Mucosa of stomach (tissue), 1 donor: Measurements from ENCODE around the gene SMIM44.
A peak's percentile ranks its signal among the peaks of the same experiment; 100 is the strongest.
"Not testable (repeated sequence)": the region's sequence is repeated elsewhere in the genome, so short reads cannot be mapped to it uniquely, and the experiment has no call there.

Experiments
- H3K27me3 ChIP-seq: one replicate; pipeline ENCODE4 v1.7.0; 2013; ENCODE audit warnings: mild to moderate bottlenecking, low read length; ENCODE audit not compliant: control insufficient read depth, insufficient read depth
- H3K36me3 ChIP-seq: one replicate; pipeline ENCODE4 v1.7.0; 2013; ENCODE audit warnings: low read length; ENCODE audit not compliant: control insufficient read depth, insufficient read depth
- H3K4me1 ChIP-seq: one replicate; pipeline ENCODE4 v1.7.0; 2013; ENCODE audit warnings: mild to moderate bottlenecking, low read length; ENCODE audit not compliant: control insufficient read depth, insufficient read depth
- H3K4me3 ChIP-seq: one replicate; pipeline ENCODE4 v1.7.0; 2013; ENCODE audit warnings: low read length
- H3K9ac ChIP-seq: one replicate; pipeline ENCODE4 v1.7.0; 2013; ENCODE audit warnings: mild to moderate bottlenecking, low read length, moderate library complexity
- H3K9me3 ChIP-seq: one replicate; pipeline ENCODE4 v1.7.0; 2013; ENCODE audit warnings: mild to moderate bottlenecking, low read length, moderate library complexity; ENCODE audit not compliant: control insufficient read depth
- donor health status: Pancreatic carcinoma.

SMIM44 gene

DNA sequence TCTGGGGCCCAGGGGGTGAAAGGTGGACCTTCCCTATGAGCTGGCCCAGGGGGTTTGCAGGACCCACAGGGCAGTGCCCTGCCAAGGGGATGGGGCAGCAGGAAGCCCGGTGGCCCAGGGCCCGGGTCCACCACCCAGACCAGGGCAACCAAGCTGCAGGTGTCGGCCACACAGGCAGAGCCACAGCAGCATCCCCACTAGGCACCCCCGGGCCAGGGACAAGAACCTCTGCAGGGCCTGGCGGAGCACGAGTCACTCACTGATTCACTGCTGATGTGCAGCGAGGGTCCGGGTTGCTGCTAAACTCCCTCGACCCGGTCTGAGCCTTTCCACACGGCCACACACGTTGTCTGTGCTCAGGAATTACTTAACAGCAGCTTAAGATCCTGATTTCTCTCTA lies 31.7 kb upstream of the SMIM44 start:
- Histone ChIP-seq H3K36me3 (no peaks in the 10 kb centered on the region), H3K4me3 (no peak overlapping the region), H3K9ac (no peak overlapping the region), H3K4me1 (peaks cover 17% of the 10 kb centered on the region), H3K27me3 (no peaks in the 10 kb centered on the region), H3K9me3 (no peaks in the 10 kb centered on the region)

DNA sequence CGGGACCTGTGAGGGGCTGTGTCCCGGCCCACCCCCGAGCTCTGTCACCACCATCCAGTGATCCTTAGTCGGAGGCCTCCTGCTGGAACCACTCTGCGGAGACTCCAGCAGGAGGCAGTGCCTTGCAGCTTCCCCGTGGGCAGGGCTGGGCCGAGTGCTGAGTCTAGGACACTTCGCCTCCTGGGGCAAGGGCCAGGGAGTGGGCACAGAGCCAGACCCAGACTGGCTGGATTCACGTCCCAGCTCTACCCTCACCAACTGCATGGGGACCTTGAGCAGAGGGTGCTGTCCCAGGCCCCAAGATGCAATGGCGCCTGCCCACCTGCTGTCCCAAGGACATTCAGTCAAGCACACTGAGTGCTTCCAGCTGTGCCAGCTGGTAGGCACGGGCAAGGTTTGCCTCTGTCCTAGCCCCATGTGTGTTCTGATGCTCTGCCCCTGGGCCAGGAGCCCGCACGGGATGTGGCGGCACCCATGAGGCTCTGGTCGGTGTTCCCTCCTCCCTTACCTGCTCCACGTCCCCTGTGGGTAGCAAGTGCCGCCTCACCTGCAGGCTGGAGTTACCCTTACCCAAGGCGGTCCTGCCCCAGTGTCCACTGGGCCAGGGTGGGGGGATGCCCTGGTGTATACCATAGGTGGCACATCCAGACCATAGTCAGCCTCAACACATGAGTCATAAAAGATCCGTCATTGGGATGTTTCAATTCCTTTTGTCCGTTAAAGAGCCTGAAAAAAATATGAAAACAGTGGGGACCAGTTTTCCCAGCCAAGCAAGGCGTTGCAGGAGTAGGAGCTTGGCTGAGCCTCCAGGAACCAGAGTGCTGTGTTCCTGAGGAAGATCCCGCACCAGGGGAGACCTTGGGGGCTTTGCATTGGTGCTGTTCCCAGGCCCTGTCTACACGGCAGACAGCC lies 30.2 kb upstream of the SMIM44 start:
- Histone ChIP-seq H3K4me1 (peaks cover 17% of the 10 kb centered on the region), H3K36me3 (no peaks in the 10 kb centered on the region), H3K9me3 (no peaks in the 10 kb centered on the region), H3K4me3 (no peak overlapping the region), H3K27me3 (no peaks in the 10 kb centered on the region), H3K9ac (no peak overlapping the region)

DNA sequence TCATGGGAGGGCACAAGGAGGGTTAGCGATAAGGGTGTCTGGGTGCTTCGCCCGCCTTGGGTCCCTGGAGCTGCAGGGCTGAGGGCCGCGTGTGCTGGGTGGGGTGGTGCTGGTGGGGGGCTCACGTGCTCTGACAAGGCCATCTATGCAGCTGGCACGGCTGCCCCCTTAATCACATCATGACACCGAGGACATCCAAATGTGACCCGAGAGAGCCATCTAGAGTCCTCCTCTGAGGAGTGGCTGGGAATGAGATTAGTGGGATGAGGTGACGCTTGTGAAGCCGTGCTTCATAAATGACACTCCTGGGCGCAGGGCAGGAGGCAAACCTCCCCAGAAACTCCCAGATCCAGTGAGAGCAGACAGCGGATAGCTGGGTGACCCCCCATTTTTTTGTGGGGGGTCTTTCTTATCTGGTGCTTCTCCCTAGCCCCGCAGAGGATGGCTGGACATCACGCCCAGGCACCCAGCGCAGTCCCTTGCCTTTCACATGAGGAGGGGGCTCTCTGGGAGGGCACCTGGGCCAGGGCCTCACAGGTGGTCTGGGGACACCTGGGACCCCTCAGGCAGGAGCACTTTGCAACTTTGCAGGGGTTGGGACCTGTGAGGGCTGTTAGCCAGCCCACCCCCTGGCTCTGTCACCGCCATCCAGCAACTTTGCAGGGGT lies 29.5 kb upstream of the SMIM44 start:
- H3K9ac ChIP-seq: no peak overlapping the region
- H3K36me3 ChIP-seq: no peaks in the 10 kb centered on the region
- no peaks in the 10 kb centered on the region for H3K27me3 ChIP-seq
- no peak overlapping the region for H3K4me3 ChIP-seq
- H3K4me1 ChIP-seq: peaks cover 17% of the 10 kb centered on the region
- no peaks in the 10 kb centered on the region for H3K9me3 ChIP-seq

DNA sequence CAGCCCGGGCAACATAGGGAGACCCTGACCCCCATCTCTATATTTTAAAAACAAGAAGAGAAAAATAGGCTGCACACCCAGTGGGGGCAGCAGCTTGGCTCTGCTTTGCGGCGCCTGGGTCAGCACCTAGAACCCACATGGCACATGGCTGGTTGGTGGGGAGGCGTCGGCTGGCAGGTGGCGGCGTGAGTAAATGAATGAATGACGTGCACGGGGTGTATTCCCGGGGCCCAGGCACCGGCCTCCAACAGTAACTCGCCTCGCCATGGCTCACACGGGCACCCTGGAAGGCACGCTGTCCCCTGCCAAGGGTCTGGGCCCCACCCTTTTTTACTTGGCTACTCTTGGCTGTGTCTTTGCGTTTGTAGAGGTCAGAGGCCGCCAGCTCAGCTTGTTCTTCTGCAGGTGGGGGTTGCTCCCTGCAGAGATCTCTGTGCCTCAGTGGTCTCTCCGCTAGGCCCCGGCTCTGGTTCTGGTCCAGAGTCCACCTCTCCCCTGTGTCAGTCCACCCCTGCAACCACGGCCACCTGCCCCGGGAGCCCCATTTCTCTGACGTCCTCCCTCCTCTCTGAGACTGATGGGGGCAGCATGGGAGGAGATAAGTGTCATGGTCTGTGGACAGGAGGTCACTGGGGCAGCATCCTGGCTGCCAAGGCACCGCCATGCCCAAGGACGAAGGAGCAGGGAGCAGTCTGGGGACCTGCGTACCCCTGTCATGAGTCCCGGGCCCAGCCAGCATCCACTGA lies 28.4 kb upstream of the SMIM44 start:
- Histone ChIP-seq H3K4me1 (peaks cover 12% of the 10 kb centered on the region), H3K36me3 (no peaks in the 10 kb centered on the region), H3K4me3 (no peak overlapping the region), H3K9ac (no peak overlapping the region), H3K27me3 (no peaks in the 10 kb centered on the region), H3K9me3 (no peaks in the 10 kb centered on the region)

DNA sequence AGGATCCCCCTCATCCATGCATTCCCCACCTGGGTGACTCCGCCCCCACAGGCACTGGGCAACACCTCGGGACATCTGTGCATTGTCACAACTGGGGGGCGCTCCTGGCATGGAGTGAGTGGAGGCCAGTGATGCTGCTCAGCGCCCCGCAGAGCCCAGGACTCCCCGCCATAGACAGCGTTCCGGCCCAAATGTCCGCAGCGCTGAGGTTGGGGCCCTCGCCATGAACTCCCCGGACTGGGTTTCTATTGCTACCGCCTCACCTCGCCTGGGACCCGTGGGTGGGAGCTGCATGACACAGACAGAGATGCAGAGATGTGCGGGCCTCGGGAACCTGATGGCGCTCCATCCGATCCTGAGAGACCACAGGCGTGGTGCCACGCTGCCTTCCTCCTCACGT lies 27.5 kb upstream of the SMIM44 start:
- H3K9me3 ChIP-seq: no peaks in the 10 kb centered on the region
- H3K4me3 ChIP-seq: no peak overlapping the region
- no peaks in the 10 kb centered on the region for H3K36me3 ChIP-seq
- peaks cover 4% of the 10 kb centered on the region for H3K4me1 ChIP-seq
- no peaks in the 10 kb centered on the region for H3K27me3 ChIP-seq
- H3K9ac ChIP-seq: no peak overlapping the region

DNA sequence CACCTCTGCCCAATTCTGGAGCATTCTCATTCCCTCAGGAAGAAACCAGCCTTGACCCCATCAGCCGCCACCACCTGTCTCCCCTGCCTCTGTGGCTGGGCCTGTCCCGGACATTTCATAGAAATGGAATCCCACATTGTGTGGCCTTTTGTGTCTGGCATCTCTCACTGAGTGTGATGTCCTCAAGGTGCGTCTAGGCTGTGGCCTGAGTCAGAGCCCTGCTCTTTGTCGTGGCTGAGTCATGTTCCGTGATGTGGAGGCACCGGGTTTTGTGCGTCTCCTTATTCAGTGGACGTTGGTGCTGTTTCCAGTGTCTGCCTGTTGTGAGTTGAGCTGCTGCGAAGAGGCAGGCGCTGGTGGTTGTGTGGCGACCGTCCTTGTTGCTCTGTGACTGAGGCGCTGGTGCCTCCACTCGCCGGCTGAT lies 26.3 kb upstream of the SMIM44 start:
- no peaks in the 10 kb centered on the region for H3K36me3 ChIP-seq
- no peaks in the 10 kb centered on the region for H3K27me3 ChIP-seq
- no peak overlapping the region for H3K4me3 ChIP-seq
- H3K9me3 ChIP-seq: no peaks in the 10 kb centered on the region
- no peak overlapping the region for H3K9ac ChIP-seq
- H3K4me1 ChIP-seq: peaks cover 4% of the 10 kb centered on the region

DNA sequence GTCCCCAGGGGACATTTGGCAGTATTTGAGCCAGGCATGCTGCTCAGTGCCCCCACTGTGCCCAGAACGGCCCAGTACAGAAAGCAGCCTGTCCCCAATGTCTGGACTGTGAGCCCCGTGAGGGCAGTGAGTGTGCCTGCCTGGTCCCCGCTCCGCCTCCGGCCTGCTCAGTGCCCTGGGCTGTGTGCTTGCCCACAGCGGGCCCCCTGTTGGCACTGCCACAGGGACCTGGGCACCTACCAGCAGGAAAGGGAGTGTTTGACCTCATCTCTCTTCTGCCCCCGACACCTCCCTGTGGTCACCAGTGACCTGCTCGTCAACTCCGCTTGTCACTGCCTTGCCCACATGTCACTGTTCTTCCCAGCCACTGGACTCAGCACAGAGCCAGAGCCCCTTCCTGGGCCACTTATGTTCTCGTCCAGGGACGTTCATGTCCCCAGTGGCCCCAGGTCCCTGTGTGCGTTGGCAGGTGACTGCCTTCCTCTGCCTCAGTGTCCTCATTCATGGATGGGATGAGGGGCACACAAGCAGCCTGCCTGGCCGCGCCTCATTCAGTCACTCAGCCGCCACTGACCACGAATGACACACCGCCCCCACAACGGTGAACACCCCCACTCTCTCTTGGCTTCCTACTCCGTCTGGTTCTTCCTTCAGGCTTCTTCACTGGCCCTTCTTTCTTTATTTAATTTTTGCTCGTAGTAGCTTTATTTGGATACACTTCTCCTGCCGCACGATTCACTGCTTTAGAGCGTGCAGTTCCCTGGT lies 25.7 kb upstream of the SMIM44 start:
- H3K4me1 ChIP-seq: peaks cover 4% of the 10 kb centered on the region
- no peaks in the 10 kb centered on the region for H3K36me3 ChIP-seq
- no peak overlapping the region for H3K4me3 ChIP-seq
- H3K9me3 ChIP-seq: no peaks in the 10 kb centered on the region
- H3K9ac ChIP-seq: no peak overlapping the region
- H3K27me3 ChIP-seq: no peaks in the 10 kb centered on the region

DNA sequence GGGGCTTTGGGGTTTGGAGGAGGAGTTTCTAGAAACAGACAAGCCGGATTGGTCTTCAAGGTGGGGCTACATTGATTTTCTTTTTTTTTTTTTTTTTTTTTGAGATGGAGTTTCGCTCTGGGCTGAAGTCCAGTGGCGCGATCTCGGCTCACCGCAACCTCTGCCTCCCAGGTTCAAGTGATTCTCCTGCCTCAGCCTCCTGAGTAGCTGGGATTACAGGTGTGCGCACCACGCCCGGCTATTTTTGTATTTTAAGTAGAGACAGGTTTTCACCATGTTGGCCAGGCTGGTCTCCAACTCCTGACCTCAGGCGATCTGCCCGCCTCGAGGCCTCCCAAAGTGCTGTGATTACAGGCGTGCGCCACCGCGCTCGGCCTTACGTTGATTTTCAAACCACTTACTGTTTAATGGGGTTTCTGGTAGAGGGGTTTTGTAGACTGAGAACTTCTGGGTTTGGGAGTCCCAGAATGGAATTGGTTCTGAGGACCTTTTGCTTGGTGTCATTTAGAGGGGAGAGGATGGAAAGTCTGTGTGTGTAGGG lies 24.9 kb upstream of the SMIM44 start:
- not testable (repeated sequence) for H3K4me1 ChIP-seq, H3K9ac ChIP-seq, H3K9me3 ChIP-seq, H3K36me3 ChIP-seq, H3K4me3 ChIP-seq, H3K27me3 ChIP-seq

DNA sequence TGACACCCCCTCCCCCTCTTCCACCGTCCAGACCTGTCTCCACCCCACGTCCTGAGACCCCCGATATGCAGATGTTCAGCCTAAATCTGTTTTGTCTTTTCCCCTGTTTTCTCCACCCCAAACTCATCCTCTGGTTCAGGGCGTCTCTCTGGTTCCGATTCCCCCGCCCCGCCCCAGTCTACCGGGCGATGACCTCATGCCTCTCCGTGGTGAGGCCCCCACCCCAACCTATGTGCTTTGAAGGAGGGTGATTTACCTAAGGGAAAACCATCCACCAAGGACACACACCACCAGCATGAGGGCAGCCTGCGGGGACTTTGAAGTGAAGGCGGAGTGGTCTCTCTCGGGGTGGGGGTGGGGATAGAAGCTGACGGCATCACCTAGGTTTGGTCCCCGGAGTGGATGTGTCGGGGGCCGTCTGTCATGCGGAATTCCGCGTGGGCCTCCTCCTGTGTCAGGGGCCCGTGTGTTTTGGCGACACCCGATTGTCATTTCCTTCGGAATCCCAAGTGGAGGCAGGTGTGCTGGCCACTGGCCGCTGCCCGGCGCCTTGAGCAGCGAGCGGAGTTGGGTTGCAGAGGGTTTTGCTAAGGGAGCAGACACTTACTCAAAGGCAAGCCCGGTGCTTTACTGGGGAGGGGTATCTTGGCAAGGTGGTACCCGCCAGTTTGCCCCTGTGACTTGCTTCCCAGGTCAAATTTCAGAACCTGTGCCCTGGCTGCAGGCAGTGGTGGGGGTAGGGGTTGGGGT lies 24.3 kb upstream of the SMIM44 start:
- Histone ChIP-seq H3K4me3 (peak overlapping the region; percentile 63), H3K9ac (peak overlapping the region; percentile 94), H3K9me3 (no peaks in the 10 kb centered on the region), H3K4me1 (peaks cover 4% of the 10 kb centered on the region), H3K36me3 (no peaks in the 10 kb centered on the region), H3K27me3 (no peaks in the 10 kb centered on the region)

DNA sequence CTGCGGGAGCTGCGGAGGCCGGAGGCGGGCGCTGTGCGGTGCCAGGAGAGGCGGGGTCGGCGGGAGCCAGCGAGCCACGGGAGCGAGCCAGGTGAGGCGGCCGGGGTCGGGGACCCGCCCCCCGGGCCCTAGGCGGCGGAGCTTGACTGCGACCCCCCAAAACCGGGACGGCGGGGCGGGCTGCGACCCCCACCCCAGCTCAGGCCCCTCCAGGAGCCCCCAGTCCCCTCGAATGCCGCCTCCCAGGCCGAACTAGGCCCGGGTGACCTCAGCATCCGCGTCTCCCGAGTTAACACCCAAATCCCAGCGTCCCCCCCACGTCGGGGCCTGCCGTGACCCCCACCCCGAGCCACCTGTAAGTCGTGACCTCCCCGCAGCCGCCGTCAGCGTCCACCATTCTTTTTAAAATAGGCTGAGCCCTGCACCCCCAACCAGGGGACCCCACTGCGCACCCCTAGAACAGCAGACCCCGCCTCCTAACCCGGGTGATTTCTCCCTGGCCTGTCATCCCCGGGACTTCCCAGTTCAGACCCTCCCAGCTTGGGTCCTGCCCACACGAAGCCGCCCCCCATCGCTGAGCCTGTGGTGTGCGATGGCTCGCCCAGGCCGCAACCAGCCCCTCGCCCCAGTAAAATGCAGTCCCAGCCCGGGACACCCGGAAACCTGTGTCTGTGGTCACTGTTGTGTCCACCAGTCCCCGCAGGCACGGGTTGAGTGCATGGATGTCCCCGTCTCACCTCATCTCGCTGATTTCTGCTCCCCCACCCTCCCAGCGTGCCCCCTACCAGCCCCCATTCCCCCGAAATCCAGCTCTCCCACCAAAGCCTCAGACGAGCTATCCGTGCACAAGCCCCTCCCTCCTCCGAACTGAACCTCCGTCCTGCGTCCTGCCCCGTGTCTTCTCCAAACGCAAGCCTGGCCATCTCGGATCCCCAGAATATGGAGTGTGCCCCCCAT lies 23.4 kb upstream of the SMIM44 start:
- Histone ChIP-seq H3K36me3 (no peaks in the 10 kb centered on the region), H3K4me3 (peak overlapping the region; percentile 63), H3K9ac (peak overlapping the region; percentile 94), H3K4me1 (peaks cover 2% of the 10 kb centered on the region), H3K27me3 (no peaks in the 10 kb centered on the region), H3K9me3 (no peaks in the 10 kb centered on the region)
